HEK293T (cell line): Measurements from ENCODE around the gene FGFR4.
A peak's percentile ranks its signal among the peaks of the same experiment; 100 is the strongest.
"Not testable (repeated sequence)": the region's sequence is repeated elsewhere in the genome, so short reads cannot be mapped to it uniquely, and the experiment has no call there.

Experiments used
- CTCF ChIA-PET: fragments of 350-600 bp; formaldehyde crosslinking; extraction: SDS; loops from one replicate; lab custom pipeline; 2021; ENCODE audit warnings: antibody characterized with exemption, inconsistent platforms; lab: Yijun Ruan, JAX
- POLR2A ChIA-PET: fragments of 350-600 bp; formaldehyde crosslinking; extraction: SDS; loops from one replicate; lab custom pipeline; 2020; ENCODE audit warnings: antibody characterized with exemption, inconsistent platforms; lab: Yijun Ruan, JAX
- DNase-seq: peaks from one replicate; pipeline ENCODE4 v3.0.0; 2012; ENCODE audit warnings: mixed read lengths; ENCODE audit errors: extremely low spot score
- ARNT ChIP-seq: fragments of 450-650 bp; IDR thresholded peaks from 2 replicates; pipeline ENCODE4 v1.6.1; 2017; ENCODE audit warnings: mild to moderate bottlenecking
- BHLHE40 ChIP-seq: fragments of 450-650 bp; IDR thresholded peaks from 2 replicates; pipeline ENCODE4 v1.6.1; 2016; ENCODE audit warnings: mild to moderate bottlenecking, moderate library complexity, borderline replicate concordance
- CTBP1 ChIP-seq: fragments of 450-650 bp; IDR thresholded peaks from 2 replicates; pipeline ENCODE4 v1.6.1; 2016; ENCODE audit warnings: borderline replicate concordance
- ELF4 ChIP-seq: fragments of 450-650 bp; IDR thresholded peaks from 2 replicates; pipeline ENCODE4 v1.6.1; 2017; ENCODE audit warnings: antibody characterized with exemption
- FOXA1 ChIP-seq: fragments of 450-650 bp; IDR thresholded peaks from 2 replicates; pipeline ENCODE4 v1.6.1; 2016; ENCODE audit warnings: mild to moderate bottlenecking
- FOXK2 ChIP-seq: fragments of 450-650 bp; IDR thresholded peaks from 2 replicates; pipeline ENCODE4 v1.6.1; 2016; ENCODE audit warnings: mild to moderate bottlenecking
- FOXM1 ChIP-seq: fragments of 450-650 bp; IDR thresholded peaks from 2 replicates; pipeline ENCODE4 v1.6.1; 2017; ENCODE audit warnings: mild to moderate bottlenecking, borderline replicate concordance
- HDGF ChIP-seq: fragments of 450-650 bp; IDR thresholded peaks from 2 replicates; pipeline ENCODE4 v1.6.1; 2017; ENCODE audit warnings: antibody characterized with exemption, borderline replicate concordance
- L3MBTL2 ChIP-seq: fragments of 450-650 bp; conservative IDR thresholded peaks from 2 replicates; pipeline ENCODE4 v1.6.1; 2016; ENCODE audit warnings: mild to moderate bottlenecking
- LEF1 ChIP-seq: fragments of 450-650 bp; IDR thresholded peaks from 2 replicates; pipeline ENCODE4 v1.6.1; 2017; ENCODE audit warnings: mild to moderate bottlenecking, borderline replicate concordance
- NFRKB ChIP-seq: fragments of 450-650 bp; IDR thresholded peaks from 2 replicates; pipeline ENCODE4 v1.6.1; 2016; ENCODE audit warnings: mild to moderate bottlenecking, moderate library complexity
- PKNOX1 ChIP-seq: fragments of 450-650 bp; IDR thresholded peaks from 2 replicates; pipeline ENCODE4 v1.6.1; 2016
- SP1 ChIP-seq: fragments of 450-650 bp; IDR thresholded peaks from 2 replicates; pipeline ENCODE4 v1.6.1; 2017
- SUZ12 ChIP-seq: fragments of 450-650 bp; IDR thresholded peaks from 2 replicates; pipeline ENCODE4 v1.6.1; 2016; ENCODE audit warnings: mild to moderate bottlenecking
- TARDBP ChIP-seq: fragments of 450-650 bp; IDR thresholded peaks from 2 replicates; pipeline ENCODE4 v1.6.1; 2016
- ZNF384 ChIP-seq: fragments of 450-650 bp; IDR thresholded peaks from 2 replicates; pipeline ENCODE4 v1.6.1; 2016

Gene FGFR4

DNA sequence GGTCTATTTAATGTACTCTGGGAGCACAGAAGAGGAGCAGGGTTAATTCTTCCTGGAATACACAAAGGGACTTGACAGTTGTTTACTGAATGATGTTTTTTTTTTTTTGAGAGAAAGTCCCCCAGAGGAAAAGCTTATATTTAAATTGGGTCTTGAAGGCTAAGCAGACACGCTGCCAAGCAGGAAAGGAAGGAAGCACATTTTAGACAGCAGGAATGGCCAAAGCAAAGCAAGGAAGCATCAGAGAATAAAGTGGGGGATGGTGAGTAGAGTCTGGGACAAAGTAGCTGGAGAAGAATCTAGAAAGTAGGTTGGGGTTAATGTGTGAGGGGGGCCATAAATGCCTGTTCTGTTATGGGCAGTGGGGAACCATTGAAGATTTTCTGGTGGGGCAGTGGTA, 42.8 kb upstream of the FGFR4 start:
- no peak for DNase-seq
- POLR2A ChIA-PET: no interaction called here
- CTCF ChIA-PET: no interaction called here
- TF ChIP-seq LEF1 (no peak), NFRKB (no peak), FOXA1 (no peak), L3MBTL2 (no peak), CTBP1 (no peak), TARDBP (no peak), ARNT (no peak), SP1 (no peak)

DNA sequence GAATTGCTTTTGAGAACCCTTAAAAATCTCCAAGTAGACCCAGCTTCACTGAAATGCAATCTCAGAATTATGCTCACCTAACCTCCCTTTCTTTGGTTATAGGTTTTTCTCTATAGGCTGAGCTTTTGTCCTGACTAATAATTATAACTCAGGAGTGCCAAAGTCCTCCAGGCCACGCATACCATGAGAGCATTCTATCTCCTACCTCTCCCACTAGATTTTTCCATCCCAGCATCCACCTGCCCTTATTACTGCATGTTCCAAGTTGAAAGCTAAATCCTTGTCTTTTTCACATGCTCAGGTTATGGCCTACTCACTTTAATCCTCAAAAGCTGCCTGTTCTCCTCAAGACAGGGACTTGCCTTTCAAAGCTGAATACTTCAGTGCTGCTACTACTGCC, 42.1 kb upstream of the FGFR4 start:
- TF ChIP-seq FOXM1: no peak
- TF ChIP-seq ZNF384: no peak
- no peak for TF ChIP-seq ELF4
- TF ChIP-seq SUZ12: no peak
- no peak for TF ChIP-seq CTBP1
- no peak for TF ChIP-seq FOXK2
- no peak for TF ChIP-seq LEF1
- no peak for TF ChIP-seq FOXA1
- TF ChIP-seq TARDBP: no peak
- TF ChIP-seq NFRKB: no peak
- TF ChIP-seq PKNOX1: no peak
- TF ChIP-seq BHLHE40: no peak
- no peak for TF ChIP-seq ARNT
- no peak for TF ChIP-seq L3MBTL2
- no peak for TF ChIP-seq HDGF
- ChIA-PET POLR2A (no interaction called here), CTCF (no interaction called here)
- DNase-seq: no peak

DNA sequence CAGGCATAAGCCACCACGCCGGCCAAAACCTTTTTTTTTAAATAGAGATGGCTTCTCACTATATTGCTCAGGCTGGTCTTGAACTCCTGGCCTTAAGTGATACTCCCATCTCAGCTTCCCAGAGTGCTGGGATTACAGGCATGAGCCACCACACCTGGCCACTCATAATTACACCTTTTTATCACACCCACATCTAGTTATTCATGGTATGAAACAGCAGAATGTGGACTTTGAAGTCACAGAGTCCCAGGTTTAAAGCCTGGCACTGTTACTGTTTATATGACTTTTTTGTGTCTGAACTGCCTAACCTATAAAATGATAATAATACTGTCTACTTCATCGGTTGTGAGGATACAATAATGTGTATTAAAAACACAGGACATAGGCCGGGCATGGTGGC, 41.1 kb upstream of the FGFR4 start:
- no peak for TF ChIP-seq NFRKB
- no peak for TF ChIP-seq BHLHE40
- TF ChIP-seq PKNOX1: no peak
- no peak for TF ChIP-seq SUZ12
- no peak for TF ChIP-seq LEF1
- TF ChIP-seq ARNT: no peak
- no peak for TF ChIP-seq SP1
- no peak for TF ChIP-seq FOXA1
- TF ChIP-seq FOXK2: no peak
- no peak for DNase-seq
- CTCF ChIA-PET: no interaction called here
- POLR2A ChIA-PET: no interaction called here

GRCh38 chr5:177048531-177048930, 38.2 kb upstream of the FGFR4 start:
- POLR2A ChIA-PET, CTCF ChIA-PET, DNase-seq: not testable (repeated sequence)

DNA sequence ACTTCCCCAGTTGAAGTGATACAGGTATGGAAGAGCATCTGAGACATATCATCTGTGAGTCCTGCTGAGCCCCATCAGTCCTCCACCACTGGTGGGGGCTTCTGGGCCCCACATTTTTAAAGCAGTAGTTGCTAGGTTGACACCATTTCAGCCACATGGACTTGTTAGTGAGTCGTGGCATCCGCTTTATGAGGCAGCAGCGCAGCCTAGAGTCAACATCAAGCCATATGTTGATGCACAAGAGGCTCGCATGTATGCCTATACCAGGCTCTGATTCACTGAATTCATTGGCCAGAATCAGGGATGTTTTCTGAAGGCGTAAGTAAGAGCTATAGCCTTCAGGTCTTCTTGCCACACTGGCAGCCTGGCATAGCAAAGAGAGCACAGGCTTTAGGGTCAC, 37.4 kb upstream of the FGFR4 start:
- POLR2A ChIA-PET: interaction anchor here (1.4 kb wide), 1 partner anchor 27 kb away, joined by 4 read pairs; no protein-coding TSS in a partner anchor
- CTCF ChIA-PET: no interaction called here
- TF ChIP-seq HDGF (no peak), ZNF384 (no peak), ARNT (no peak), SP1 (no peak), FOXA1 (no peak), SUZ12 (no peak), LEF1 (no peak), PKNOX1 (no peak), FOXK2 (no peak), L3MBTL2 (no peak), FOXM1 (no peak), BHLHE40 (no peak), CTBP1 (no peak)
- DNase-seq: peak; percentile 9

- ChIA-PET POLR2A (no interaction called here), CTCF (interaction anchor here (1.3 kb wide), 1 partner anchor 47 kb away, joined by 3 read pairs; no protein-coding TSS in a partner anchor)
- DNase-seq: no peak
- TF ChIP-seq HDGF: no peak
- no peak for TF ChIP-seq LEF1
- TF ChIP-seq FOXM1: no peak
- TF ChIP-seq NFRKB: no peak
- TF ChIP-seq FOXA1: no peak
- TF ChIP-seq BHLHE40: no peak
- no peak for TF ChIP-seq SP1
- no peak for TF ChIP-seq ARNT
- TF ChIP-seq ELF4: no peak
- no peak for TF ChIP-seq CTBP1
- no peak for TF ChIP-seq PKNOX1
- TF ChIP-seq ZNF384: no peak
- no peak for TF ChIP-seq TARDBP
These were observed 22.0 kb upstream of the FGFR4 start for GRCh38 chr5:177064500-177065277.
